ENCODE data around the gene TAT. TPM values are rescaled to one million over a fixed set of nuclear protein-coding genes. Genes with fewer than 3 reads are reported as not detected.

Gene TAT
- polyA plus RNA-seq, 1 donor (not counting 4 experiments of a cell fraction or from before 2014, with no cell fraction given) = not detected

DNA sequence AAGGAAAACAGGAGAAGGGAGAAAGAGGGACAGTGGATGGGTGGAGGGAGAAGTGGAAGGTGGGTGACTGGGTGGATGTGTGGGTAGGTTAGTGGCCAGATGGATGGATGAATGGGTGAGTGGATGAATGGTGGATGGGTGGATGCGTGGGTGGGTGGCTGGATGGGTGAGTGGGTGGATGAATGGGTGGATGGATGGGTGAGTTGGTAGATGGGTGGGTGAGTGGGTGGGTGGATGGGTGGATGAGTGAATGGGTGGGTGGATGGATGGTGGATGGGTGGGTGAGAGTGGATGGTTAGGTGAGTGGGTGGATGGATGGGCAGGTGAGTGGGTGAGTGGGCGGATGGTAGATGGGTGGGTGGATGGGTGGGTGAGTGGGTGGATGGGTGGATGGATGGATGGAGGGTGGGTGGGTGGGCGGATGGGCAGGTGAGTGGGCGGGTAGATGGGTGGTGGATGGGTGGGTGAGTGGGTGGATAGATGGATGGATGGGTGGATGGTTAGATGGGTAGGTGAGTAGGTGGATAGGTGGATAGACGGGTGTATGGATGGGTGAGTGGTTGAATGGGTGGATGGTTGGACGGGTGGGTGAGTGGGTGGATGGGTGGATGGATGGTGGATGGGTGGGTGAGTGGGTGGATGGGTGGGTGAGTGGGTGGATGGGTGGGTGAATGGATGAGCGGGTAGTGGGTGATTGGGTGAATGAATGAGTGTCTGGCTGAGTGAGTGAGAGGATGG lies 48.4 kb upstream of the TAT start:
- H3K9me1 ChIP-seq (ENCODE audit: control insufficient read depth, extremely low read depth, insufficient read depth, low read length) = no peaks in the 10 kb centered on the region
- FAIRE-seq (no peak), DNase-seq (ENCODE audit: low read depth, low spot score) (no peak)
- no peak overlapping the region for H3K9ac ChIP-seq (ENCODE audit: control insufficient read depth, extremely low read depth, insufficient read depth, low read length)
- H3K27me3 ChIP-seq (ENCODE audit: control insufficient read depth, extremely low read depth, insufficient read depth, low read length) = no peaks in the 10 kb centered on the region
- H3K79me2 ChIP-seq (ENCODE audit: control insufficient read depth, insufficient read depth, low read length) = no peaks in the 10 kb centered on the region
- H3K4me1 ChIP-seq (ENCODE audit: control insufficient read depth, extremely low read depth, insufficient read depth, low read length) = peaks cover 10% of the 10 kb centered on the region
- H4K20me1 ChIP-seq (ENCODE audit: control insufficient read depth, extremely low read depth, insufficient read depth, low read length) = no peaks in the 10 kb centered on the region
- no peak for TF ChIP-seq EZH2 (IDR thresholded peaks at IDR 0.05; ENCODE audit: low read length)
- TF ChIP-seq, protein P1, sequence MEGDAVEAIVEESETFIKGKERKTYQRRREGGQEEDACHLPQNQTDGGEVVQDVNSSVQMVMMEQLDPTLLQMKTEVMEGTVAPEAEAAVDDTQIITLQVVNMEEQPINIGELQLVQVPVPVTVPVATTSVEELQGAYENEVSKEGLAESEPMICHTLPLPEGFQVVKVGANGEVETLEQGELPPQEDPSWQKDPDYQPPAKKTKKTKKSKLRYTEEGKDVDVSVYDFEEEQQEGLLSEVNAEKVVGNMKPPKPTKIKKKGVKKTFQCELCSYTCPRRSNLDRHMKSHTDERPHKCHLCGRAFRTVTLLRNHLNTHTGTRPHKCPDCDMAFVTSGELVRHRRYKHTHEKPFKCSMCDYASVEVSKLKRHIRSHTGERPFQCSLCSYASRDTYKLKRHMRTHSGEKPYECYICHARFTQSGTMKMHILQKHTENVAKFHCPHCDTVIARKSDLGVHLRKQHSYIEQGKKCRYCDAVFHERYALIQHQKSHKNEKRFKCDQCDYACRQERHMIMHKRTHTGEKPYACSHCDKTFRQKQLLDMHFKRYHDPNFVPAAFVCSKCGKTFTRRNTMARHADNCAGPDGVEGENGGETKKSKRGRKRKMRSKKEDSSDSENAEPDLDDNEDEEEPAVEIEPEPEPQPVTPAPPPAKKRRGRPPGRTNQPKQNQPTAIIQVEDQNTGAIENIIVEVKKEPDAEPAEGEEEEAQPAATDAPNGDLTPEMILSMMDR (optimal IDR thresholded peaks at IDR 0.05 in 1 of 3, IDR thresholded peaks at IDR 0.05 in 1 of 3, conservative IDR thresholded peaks at IDR 0.05 in 1 of 3; ENCODE audit: extremely low read depth in 1 of 3, insufficient read depth in 2 of 3, low read length in 3 of 3) = no peak
- dilution Hi-C loops (cut with MboI; ENCODE audit: extremely low pct_ligation_motif_present, low sequenced_read_pairs) = no loop called here
- peak overlapping the region; percentile 49 for H2AFZ ChIP-seq (ENCODE audit: control insufficient read depth, low read length)
- H3K4me3 ChIP-seq (ENCODE audit: control insufficient read depth in 2 of 3, extremely low read depth in 1 of 3, insufficient read depth in 2 of 3, low read depth in 1 of 3, low read length in 3 of 3) = peak overlapping the region in 1 of 3 experiments; percentile 94
- no peaks in the 10 kb centered on the region for H3K36me3 ChIP-seq (ENCODE audit: control insufficient read depth in 2 of 2, extremely low read depth in 1 of 2, insufficient read depth in 2 of 2, low read length in 2 of 2)
- peak overlapping the region; percentile 59 for H3K4me2 ChIP-seq (ENCODE audit: control insufficient read depth, extremely low read depth, insufficient read depth, low read depth, low read length)
- H3K27ac ChIP-seq (ENCODE audit: control insufficient read depth, insufficient read depth, low read length) = no peak overlapping the region
- no peaks in the 10 kb centered on the region for H3K9me3 ChIP-seq (ENCODE audit: control insufficient read depth, low read depth, low read length)

DNA sequence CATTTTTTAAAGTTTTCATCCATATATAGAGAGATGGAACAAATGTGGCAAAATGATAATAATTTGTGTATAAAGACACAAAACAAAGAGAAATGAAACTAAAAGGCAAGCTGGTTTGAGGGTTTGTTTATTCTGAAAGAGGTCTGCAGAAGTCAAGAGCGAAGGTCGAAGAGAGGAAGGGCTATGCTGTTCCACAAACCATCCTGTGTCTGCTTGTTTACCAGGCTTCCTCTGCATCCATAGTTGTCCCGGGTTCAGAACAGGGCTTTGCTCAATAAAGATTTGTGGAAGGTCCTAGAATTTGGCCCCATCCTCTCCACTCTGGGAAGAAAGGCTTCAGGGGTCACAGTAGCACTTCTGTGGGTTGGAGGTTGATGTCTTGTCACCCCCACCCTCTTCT lies 46.7 kb upstream of the TAT start:
- H4K20me1 ChIP-seq (ENCODE audit: control insufficient read depth, extremely low read depth, insufficient read depth, low read length) = no peaks in the 10 kb centered on the region
- no peaks in the 10 kb centered on the region for H3K9me1 ChIP-seq (ENCODE audit: control insufficient read depth, extremely low read depth, insufficient read depth, low read length)
- no peaks in the 10 kb centered on the region for H3K27me3 ChIP-seq (ENCODE audit: control insufficient read depth, extremely low read depth, insufficient read depth, low read length)
- H3K79me2 ChIP-seq (ENCODE audit: control insufficient read depth, insufficient read depth, low read length) = no peaks in the 10 kb centered on the region
- H3K36me3 ChIP-seq (ENCODE audit: control insufficient read depth in 2 of 2, extremely low read depth in 1 of 2, insufficient read depth in 2 of 2, low read length in 2 of 2) = no peaks in the 10 kb centered on the region
- no peak overlapping the region for H3K27ac ChIP-seq (ENCODE audit: control insufficient read depth, insufficient read depth, low read length)
- no peak overlapping the region for H2AFZ ChIP-seq (ENCODE audit: control insufficient read depth, low read length)
- peaks cover 2% of the 10 kb centered on the region for H3K4me1 ChIP-seq (ENCODE audit: control insufficient read depth, extremely low read depth, insufficient read depth, low read length)
- no peak overlapping the region for H3K9ac ChIP-seq (ENCODE audit: control insufficient read depth, extremely low read depth, insufficient read depth, low read length)
- H3K4me2 ChIP-seq (ENCODE audit: control insufficient read depth, extremely low read depth, insufficient read depth, low read depth, low read length) = no peak overlapping the region
- no peak for DNase-seq (ENCODE audit: low read depth, low spot score)
- no peak for FAIRE-seq
- dilution Hi-C loops (cut with MboI; ENCODE audit: extremely low pct_ligation_motif_present, low sequenced_read_pairs) = no loop called here
- no peaks in the 10 kb centered on the region for H3K9me3 ChIP-seq (ENCODE audit: control insufficient read depth, low read depth, low read length)
- no peak overlapping the region for H3K4me3 ChIP-seq (ENCODE audit: control insufficient read depth in 2 of 3, extremely low read depth in 1 of 3, insufficient read depth in 2 of 3, low read depth in 1 of 3, low read length in 3 of 3)
- TF ChIP-seq, protein P1 (optimal IDR thresholded peaks at IDR 0.05 in 1 of 3, IDR thresholded peaks at IDR 0.05 in 1 of 3, conservative IDR thresholded peaks at IDR 0.05 in 1 of 3; ENCODE audit: extremely low read depth in 1 of 3, insufficient read depth in 2 of 3, low read length in 3 of 3) = no peak
- no peak for TF ChIP-seq EZH2 (IDR thresholded peaks at IDR 0.05; ENCODE audit: low read length)
